Measurements from ENCODE around the gene RPS6KA5. TPM values are rescaled to one million over a fixed set of nuclear protein-coding genes. Genes with fewer than 3 reads are reported as not detected.

The RPS6KA5 gene
- total RNA-seq, 1 experiment from 2014 or later = 24.2 TPM

DNA sequence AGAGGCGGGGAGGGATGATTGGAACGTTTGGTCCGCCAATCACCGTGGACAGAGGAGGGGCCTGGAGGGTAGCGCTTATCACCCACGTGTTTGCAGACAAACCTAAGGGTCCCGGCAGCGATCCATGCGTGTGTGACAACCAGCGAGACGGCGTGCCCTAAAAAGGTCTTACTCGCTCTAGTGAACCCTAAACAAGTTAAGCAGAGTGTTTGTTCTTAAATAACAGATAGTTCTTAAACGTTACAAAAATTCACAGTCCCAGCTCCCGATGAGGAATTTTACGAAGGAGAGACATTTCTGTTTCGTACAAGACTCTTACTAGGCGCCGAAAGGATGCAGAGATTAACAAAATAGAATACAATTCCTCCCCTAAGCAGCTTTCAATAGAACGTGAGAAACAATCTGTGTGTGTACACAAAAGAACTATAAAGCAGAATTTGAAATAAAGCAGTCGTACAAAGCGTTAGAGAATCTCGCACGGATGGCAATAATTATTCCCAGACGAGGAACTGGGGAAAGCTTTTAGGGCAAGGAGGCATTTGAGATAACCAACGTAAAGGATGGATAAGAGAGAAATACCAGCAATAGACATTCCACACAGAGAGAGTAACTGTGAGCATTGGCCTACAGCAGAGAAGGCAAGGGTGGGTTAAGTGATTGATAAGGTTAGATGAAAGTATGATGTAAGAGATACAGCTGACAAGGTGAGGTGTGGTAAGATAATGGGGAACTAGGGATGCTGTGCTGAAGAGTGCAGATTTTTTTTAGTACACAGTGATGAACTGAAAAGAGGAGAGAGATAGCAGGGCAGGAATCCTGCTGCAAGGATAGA lies 831 bp upstream of the RPS6KA5 start:
- H3K4me2 ChIP-seq (ENCODE audit: low read length) = peak overlapping the region; percentile 74
- no peaks in the 10 kb centered on the region for H4K20me1 ChIP-seq (ENCODE audit: insufficient read depth)
- peak overlapping the region; percentile 24 for H2AFZ ChIP-seq (ENCODE audit: low read depth, low read length, poor library complexity, severe bottlenecking)
- no peaks in the 10 kb centered on the region for H3K9me2 ChIP-seq (ENCODE audit: insufficient read depth)
- H3K27me3 ChIP-seq (ENCODE audit: insufficient read depth, low read length) = no peaks in the 10 kb centered on the region
- H3K4me1 ChIP-seq (ENCODE audit: control insufficient read depth in 1 of 2, insufficient read depth in 2 of 2, low read length in 2 of 2) = peaks cover 20 to 42% of the 10 kb centered on the region in 2 experiments
- H3K79me2 ChIP-seq (ENCODE audit: insufficient read depth, low read length) = peaks cover 34% of the 10 kb centered on the region
- H3K36me3 ChIP-seq (ENCODE audit: control insufficient read depth in 1 of 2, insufficient read depth in 2 of 2, low read length in 2 of 2) = no peaks in the 10 kb centered on the region
- ATAC-seq (no peak), DNase-seq (ENCODE audit: low read depth, low spot score) (no peak)
- CTCF ChIA-PET = interaction anchor here (0.7 to 1.1 kb wide), 6 partner anchors 52 to 303 kb away, joined by 3 to 5 read pairs (median 3); partner anchors contain the start of gene DGLUCY
- RAD21 ChIA-PET (ENCODE audit: low non-redundant PET in 1 of 2, low total read pairs in 2 of 2, uncharacterized antibody in 2 of 2, unreplicated experiment in 2 of 2) = interaction anchor here in 1 of 2 experiments (0.7 to 0.9 kb wide), 2 partner anchors 112 to 158 kb away, joined by 3 to 4 read pairs; no protein-coding TSS in a partner anchor
- intact Hi-C loops (cut with micrococcal nuclease) = loop anchor here (2.0 kb wide), 1 partner anchor 92 kb away; no protein-coding TSS in a partner anchor
- peak overlapping the region; percentile 43 to 52 for H3K4me3 ChIP-seq (replicated peaks in 1 of 2; ENCODE audit: low read depth in 1 of 2, low read length in 2 of 2)
- H3K9ac ChIP-seq (ENCODE audit: low read length) = peak overlapping the region; percentile 65
- no peaks in the 10 kb centered on the region for H3K9me3 ChIP-seq (ENCODE audit: control insufficient read depth in 1 of 2, insufficient read depth in 1 of 2, low read depth in 1 of 2, low read length in 2 of 2)
- POLR2A ChIA-PET = interaction anchor here (0.7 to 1.4 kb wide), 8 partner anchors 10 to 92 kb away, joined by 3 to 7 read pairs (median 3); no protein-coding TSS in a partner anchor
- peak overlapping the region; percentile 6; the same call in 1 of the 2 replicates for H3K27ac ChIP-seq (ENCODE audit: low read depth, low read length)
- TSS peak; percentile 83 for BruUV-seq (replicated peaks)
- TF ChIP-seq POLR2A (IDR thresholded peaks at IDR 0.05; ENCODE audit: borderline replicate concordance, extremely low read depth, insufficient read depth, insufficient read length) (peak; percentile 40), ZFX (IDR thresholded peaks at IDR 0.05) (no peak), POLR2AphosphoS5 (IDR thresholded peaks at IDR 0.05; ENCODE audit: low read depth, low read length) (peak; percentile 77), CEBPB (IDR thresholded peaks at IDR 0.05; ENCODE audit: low read depth) (no peak), MAX (IDR thresholded peaks at IDR 0.05) (peak; percentile 98), SIN3A (IDR thresholded peaks at IDR 0.05; ENCODE audit: low read depth) (peak; percentile 20)

All from HCT116 (cell line).